SK-N-SH treated with all-trans-retinoic acid at 6 μM for 48 hours (cell line): ENCODE measurements around the gene CELF5.

Experiments used
- ESRRG ChIP-seq: fragments of 250-450 bp; sonication (Bioruptor Pico); IDR thresholded peaks from 2 replicates; pipeline ENCODE4 v1.6.1; 2021; ENCODE audit warnings: mild to moderate bottlenecking
- SNAI2 ChIP-seq: fragments of 250-450 bp; sonication (Bioruptor Pico); IDR thresholded peaks from 2 replicates; pipeline ENCODE4 v1.5.0; 2020; ENCODE audit warnings: mild to moderate bottlenecking, moderate library complexity
- TCF4 ChIP-seq: fragments of 250-450 bp; sonication (Bioruptor Pico); IDR thresholded peaks from 2 replicates; pipeline ENCODE4 v1.8.0; 2021; ENCODE audit warnings: mild to moderate bottlenecking, moderate library complexity, borderline replicate concordance
- ZNF565 ChIP-seq: fragments of 450-650 bp; formaldehyde crosslinking; conservative IDR thresholded peaks from 2 replicates; pipeline ENCODE4 v1.5.0; 2020; ENCODE audit warnings: low read depth, mild to moderate bottlenecking, moderate library complexity

DNA sequence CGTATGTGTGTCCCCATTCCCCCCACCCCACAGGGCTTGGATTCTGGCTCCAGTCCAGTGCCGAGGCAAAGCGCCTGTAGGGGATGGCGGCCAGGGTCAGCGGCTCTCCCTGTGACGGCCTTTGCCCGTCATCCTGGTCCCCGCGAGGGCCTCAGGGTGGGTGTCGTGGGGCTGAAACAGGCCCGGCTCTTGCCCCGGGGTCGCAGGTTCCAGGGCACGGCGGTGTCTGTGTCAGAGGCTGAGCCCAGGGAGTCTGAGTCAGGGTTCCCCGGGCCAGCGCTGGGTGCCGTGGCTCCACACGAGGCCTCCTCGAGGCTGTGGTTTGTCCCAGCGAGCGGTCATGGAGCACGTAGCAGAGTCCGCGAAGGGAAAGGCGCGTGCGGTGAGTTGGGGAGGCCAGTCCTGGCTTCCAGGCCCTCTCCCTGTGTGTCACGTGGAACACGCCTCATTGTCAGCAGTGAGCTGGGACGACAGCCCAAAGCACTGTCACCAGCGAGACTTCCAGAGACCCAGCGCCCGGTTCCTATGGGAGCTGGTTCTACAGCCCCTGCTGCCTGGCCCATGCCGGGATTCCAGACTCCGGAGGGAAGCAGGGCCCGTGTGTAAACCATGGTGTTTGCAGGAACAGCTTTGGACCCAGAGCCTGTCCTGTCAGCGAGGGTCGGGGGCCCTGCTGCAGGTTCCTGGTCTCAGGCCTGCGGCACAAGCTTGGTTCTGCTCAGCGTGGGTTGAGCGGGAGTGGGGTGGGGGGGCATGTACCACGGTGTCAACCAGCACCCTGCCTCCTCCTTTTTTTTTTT is 25.4 kb upstream of the CELF5 start:
- TF ChIP-seq ZNF565 = no peak
- TF ChIP-seq TCF4 (CRISPR knock-in tag) = no peak
- TF ChIP-seq SNAI2 (CRISPR knock-in tag) = no peak
- TF ChIP-seq ESRRG (CRISPR knock-in tag) = no peak
